ENCODE measurements around the gene NFATC3.
A peak's percentile ranks its signal among the peaks of the same experiment; 100 is the strongest.

Gene NFATC3

DNA sequence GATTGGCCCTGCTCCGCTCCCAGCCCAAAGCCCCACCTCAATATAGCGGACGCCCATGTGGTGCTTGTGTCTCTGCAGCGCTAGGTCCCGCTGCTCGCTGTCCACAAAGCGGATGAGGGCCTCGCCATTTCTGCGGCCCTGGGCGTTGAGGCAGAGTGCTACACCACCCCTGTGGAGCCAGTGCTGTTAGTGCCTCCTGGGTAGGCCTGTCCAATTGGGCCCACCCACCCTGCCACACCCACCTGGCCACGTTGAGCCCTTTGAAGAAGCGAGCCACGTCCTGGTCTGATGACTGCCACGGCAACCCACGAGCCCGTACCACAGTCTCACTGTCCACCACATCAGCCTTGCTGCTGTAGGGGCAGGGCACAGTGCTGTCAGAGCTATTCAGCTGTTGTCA, 147.2 kb downstream of the NFATC3 start:
- no peak for DNase-seq (ENCODE audit: low spot score)

DNA sequence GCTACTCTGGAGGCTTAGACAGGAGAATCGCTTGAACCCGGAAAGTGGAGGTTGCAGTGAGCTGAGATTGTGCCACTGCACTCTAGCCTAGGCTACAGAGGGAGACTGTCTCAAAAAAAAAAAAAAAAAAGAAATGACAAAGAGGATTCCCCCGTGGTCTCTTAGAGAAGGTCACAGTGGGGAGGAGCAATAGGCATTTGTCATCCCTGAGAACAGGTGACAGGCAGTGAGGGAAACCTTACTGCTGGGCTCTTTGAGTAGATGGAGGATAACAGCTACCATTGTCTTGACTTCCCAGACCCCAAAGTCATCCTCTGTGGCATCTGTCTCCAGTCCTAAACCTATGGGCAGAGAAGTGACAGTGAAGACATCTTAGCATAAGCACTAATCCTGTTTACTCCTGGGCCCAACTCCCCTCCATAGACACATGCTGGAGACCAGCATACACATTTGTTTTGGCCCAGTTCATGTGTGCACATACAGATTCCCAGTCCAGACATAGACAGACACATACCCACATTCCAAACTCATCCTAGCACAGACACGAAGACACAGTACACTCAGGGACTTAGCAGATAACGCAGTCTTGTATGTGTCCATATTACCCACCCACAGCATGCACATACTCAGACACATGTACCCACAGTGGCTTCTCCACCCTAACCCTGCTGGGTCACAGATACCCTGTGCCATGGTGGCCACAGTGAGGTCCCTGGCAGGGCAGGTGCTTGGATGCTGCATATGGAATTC, 148.1 kb downstream of the NFATC3 start:
- DNase-seq (ENCODE audit: low spot score) = no peak

DNA sequence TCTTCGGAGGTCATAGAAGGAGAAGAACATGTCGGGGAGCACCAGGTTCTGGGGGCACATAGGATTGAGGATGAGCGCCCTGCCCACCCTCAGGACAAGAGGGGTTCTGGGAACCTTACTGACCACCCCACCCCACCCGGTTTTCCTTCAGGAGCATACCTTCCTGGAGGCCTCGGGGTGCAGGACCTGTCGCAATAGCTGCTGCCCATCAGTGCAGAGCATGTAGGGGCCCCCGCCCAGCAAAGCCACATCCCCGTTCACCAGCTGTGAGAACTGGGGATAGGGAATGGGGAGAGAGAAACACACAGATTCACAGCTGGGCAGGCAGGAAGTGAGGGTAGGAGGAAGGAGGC, 148.6 kb downstream of the NFATC3 start:
- DNase-seq (ENCODE audit: low spot score) = no peak

DNA sequence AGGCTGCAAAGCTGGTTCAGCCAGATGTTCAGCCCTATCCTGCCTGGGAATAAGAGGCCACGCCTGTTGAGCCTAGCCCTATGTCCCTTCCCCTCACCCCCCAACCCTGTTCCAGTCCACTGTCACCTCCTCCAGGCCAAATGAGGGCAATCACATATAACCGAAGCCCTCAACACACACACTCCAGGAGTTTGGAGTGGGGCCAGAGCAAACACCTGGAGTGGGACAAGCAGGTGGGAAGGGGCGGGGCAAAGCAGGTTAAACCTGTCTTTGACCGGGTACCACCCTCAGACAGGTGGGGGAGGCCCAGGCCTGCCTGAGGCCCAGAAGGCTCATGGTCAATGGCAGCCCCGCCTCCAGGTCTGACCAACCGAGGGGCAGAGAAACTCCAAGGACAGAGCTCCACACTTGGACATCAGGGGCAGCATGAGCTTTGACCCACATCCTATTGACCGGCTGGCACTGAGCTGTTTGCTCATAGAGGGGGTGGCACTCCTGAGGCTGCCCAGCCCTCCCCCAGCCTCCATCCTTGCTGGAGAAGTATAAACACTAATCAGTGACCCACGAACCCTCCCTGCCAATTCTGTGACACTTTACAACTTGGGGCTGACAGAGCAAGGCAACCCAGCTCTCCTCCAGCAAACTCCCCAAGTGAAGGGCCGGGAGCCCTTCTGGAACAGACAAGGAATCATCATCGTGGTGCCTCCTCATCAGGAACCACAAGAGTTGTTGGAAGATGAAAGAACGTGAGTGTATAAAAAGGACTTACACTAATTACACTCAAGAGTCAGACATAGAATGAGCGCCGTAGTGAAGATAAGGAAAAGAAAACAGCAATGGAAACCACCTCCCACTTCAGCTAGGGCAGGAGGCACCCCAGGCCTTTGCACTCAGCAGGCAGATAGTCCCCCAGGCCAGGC, 149.3 kb downstream of the NFATC3 start:
- DNase-seq (ENCODE audit: low spot score) = no peak

DNA sequence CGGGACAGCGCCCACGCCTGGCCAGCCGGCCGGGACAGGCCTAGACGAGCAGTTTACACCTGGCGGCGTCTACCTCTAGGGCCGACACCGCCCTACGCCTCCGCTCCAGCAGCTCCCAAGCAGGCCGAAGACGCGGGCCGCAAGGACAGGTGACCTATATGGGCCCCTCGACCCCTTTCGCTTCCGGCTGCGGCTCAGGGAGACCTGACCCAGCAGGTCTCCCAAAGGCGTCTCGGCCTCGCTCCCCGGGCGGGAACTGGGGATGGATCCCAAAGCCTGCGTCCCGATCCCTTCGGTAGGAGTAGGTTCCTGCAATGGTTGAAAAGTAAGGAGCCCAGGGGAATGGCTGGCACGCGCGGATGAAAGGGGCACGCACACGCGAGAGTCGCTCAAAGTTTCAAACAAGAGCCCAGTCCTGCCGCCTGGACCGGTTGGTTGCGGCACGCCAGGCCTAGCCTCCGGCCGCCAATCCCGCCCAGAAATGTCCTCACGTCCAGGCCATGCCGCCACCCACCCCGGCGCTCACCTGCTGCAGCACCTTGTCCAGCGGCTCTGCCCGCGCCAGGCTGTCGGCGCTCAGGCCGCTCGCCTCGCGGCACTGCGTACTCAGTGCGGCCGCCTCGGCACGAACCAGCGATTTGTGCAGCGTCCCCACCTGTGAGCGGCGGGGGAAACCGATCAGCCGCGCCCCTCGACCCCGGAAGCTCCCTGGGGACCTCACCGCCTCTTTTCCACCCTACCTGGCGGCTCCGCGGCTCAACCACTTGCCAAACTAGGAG, 150.1 kb downstream of the NFATC3 start:
- DNase-seq (ENCODE audit: low spot score) = peak; percentile 70

DNA sequence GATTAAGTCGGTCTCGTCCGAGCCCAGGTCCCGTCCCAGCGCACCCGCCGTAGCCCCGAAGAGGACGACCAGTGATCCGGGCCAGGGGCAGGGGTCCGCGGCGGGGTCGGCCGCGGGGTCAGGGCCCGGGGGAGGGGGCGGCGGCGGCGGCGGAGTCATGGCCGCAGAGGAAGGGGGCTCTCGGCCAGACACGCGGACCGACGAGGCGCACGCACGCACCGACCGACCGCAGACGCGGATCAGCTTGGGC, 150.6 kb downstream of the NFATC3 start, which contains the start of gene ESRP2:
Gene ESRP2, minus strand, starts transcription at position 241 of the 250 bp plus-strand sequence. Its CDS starts 82 bp downstream, at position 159.
- peak; percentile 71 for DNase-seq (ENCODE audit: low spot score)

DNA sequence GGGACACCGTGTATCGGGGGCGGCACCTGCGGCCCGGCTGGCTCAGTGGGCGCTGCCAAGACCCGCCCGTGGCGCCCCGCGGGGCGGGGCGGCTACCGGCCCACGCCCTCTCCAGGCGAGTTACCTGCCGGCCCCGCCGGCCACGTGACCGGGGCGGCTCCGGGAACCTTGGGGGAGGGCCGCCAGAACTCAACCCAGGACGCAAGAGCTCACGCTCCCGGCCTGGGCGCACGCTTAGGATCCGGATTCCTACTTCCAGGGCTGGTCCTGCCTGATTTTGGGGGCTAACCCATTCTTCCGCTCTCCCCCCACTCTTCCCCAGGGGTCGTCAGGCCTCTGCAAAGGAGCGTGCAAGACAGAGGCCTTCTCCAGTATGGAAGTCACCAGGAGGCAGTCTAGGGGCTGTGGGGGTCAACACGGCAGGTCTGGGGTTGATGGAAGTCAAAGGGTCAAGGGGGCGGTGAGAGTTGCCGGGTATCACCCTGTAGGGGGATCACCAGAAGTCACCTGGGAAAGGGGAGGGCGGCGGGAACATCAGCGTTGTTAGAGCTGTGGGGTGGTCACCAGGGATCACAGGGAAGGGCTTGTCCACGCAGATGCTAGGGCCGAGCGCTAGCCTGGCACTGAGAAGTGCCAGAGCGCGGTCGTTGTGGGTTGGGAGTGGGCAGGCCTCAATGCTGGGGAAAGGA, 151.1 kb downstream of the NFATC3 start:
- DNase-seq (ENCODE audit: low spot score) = no peak

DNA sequence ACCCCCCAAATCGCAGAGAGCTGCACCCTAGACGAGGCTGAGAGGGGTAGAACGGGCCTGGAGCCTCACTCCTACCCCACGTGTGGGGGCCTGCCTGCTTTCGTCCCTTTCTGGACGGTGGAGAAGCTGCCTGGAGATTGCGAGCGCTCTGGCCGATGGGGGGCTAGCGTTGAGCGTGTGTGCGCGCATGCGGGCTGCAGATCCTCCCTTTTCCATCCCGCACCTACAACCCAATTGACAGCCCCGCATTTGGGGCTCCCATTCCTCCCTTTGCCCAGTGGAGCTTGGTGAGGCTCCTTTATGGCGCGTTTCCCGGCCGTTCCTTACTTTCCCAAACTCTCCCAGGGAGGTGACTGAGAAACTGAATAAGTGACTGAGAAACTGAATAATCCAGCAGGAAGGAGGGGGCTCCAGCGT, 151.7 kb downstream of the NFATC3 start:
- no peak for DNase-seq (ENCODE audit: low spot score)

DNA sequence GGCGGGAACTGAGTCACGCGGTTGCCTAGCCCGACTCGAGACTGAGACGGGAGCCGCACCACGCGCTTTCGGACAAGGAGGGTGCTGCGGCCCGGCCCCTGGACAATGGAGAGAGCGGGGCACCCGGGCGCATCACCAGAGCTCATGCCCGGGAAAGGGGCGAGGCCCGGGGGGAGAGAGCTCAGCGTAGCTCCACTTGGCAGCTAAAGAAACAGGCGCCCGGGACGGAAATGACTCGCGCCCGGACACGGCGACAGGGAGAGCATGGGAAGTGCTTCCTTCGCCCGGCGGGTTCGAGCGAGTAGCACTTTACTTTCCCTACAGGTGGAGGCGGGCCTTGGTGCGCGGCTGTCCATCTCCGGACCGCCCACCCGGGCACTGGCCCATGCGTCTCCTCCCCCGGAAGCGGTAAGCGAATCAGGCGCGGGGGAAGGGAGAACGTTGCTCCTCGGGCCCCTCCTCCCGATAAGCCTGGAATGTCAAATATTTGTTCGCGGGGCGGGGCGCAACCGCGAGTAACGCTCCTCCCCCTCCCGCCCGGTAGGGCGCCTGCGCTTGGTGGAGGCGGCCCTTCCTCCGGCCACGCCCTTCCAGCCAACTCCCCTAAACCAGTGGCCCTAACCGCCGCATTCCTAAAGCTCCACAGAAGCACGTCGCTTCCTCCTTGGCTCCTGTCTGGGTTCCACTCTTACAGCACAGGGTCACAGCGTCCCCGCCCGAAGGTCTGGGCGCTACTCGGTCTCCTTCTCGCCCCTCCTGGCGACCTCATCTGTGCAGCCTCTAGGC, 152.3 kb downstream of the NFATC3 start:
- DNase-seq (ENCODE audit: low spot score) = peak; percentile 98

DNA sequence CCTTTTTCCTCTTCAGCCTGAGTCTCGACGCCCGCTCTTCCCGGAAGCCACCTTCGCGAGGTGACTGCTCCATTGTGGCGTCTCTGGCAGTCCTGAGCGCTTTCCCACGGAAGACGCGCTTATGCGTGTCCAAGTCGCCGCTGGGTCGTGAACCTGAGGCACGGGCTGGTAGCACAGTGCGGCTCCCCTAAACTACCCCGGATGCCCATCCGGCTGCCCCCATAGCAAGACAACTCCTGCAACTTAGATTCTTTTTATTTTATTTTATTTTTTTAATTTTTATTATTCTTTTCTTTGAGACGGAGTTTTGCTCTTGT, 152.8 kb downstream of the NFATC3 start:
- no peak for DNase-seq (ENCODE audit: low spot score)

DNA sequence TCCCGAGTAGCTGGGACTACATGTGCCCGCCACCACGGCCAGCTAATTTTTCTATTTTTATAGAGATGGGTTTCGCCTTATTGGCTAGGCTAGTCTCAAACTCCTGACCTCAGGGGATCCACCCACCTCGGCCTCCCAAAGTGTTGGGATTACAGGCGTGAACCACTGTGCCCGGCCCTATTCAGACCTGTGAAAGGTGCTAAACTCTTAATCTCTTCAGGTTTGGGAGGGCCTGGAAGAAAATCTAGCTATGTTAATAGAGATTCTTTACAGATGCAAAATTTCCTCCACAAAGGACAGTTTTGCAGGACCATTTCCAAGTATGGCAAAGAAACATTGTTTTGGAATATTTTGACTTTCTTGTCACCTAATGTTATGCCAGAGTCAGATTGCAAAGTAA, 156.9 kb downstream of the NFATC3 start:
- DNase-seq (ENCODE audit: low spot score) = no peak

DNA sequence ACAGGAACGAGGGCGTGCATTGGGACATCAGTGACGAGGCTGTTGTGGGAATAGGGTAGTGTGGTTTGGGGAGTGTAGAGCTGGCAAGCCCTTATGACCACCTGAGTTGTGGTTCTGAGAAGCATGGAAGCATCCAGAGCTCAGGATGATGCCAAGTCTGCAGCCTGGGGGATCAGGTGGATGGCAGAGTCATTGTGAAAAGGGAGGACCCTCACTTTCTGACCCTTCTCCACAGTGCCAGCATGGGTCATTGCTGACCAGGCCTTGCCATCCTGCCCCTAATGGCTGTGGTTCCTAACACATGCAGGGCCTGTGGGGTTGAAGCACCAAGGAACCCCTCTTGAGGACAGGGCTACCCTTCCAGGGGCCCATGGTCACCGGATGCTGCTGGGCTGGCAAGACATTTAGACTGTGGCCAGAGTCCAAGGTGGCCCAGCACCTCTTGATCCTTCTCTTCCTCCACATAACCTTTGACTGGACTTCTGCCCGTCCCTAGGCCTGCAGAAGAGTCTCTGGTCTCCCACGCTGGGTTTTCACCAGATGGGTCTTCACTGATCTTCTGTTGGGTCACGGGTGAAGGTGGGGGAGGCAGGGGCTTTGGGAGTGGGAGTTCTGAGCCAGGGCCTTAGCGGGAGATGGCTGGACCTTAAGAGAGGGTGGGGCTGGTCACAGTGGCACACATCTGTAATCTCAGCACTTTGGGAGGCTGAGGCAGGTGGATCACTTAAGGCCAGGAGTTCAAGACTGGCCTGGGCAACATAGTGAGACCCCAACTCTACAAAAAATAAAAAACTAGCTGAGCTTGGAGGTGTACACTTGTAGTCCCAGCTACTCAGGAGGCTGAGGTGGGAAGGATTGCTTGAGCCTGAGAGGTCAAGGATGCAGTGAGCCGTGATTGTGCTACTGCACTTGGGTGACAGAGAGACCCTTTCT, 158.0 kb downstream of the NFATC3 start:
- no peak for DNase-seq (ENCODE audit: low spot score)

DNA sequence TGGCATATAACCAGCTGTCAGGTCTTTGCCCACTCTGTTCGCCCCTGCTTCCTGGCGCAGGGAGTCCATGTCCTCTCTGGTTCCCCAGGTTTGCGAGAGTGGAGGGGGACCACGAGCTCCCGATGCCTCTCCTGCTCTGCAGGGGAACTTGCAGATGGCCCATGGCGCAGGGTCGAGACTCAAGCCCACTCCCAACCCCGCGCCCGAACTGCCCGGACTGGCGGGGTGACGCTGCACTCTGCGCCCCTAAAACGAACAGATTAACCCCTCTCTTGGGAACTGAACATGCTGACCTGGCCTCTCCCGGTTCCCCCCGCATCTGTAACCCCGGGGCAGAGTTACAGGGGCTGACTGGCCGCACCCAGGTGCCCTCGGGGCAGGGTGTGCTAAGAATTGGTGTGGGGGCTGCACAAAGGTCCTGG, 159.3 kb downstream of the NFATC3 start:
- DNase-seq (ENCODE audit: low spot score) = no peak

DNA sequence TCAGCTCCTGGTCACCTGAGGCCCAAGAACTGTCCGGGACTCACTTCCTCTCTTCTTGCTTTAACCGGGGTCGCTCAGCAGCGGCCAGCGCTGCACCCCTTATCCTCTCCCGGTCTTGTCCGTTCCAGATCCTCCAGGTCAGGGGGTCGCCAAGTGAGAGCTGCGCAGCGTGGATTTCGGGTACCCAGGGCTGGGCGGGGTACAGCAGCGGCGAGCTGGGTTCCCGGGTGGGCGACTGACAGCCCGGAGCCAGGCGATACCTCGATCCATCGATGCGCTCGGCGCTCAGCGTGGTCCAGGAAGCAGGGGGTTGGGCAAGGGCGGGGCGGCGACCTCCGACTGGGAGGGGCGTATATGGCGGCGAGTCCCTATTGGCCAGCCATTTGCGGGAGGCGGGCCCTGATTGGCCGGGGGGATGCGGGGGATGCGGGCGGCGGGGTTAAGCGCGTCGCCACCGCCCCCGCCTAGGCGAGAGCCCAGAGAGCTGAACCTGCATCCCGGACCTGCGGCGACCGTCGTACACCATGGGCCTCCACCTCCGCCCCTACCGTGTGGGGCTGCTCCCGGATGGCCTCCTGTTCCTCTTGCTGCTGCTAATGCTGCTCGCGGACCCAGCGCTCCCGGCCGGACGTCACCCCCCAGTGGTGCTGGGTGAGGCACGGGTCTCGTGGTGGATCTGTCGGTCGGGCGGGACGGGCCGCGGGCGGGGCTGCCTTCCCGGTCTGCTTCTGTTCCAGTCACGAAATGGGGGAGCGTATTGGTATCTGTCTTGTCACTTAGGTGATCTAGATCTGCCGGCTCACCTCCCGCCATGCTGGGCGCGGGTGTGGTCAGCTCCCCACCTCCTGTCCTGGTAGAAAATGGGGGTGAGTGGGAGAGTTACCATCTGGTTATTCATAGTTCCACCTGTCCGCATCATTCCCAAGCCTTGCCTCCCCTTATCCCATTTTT, 160.0 kb downstream of the NFATC3 start, which contains the start of gene PLA2G15:
Gene PLA2G15, plus strand, starts transcription at position 471 of the 951 bp plus-strand sequence. Its CDS starts 54 bp downstream, at position 525.
- peak; percentile 98 for DNase-seq (ENCODE audit: low spot score)

DNA sequence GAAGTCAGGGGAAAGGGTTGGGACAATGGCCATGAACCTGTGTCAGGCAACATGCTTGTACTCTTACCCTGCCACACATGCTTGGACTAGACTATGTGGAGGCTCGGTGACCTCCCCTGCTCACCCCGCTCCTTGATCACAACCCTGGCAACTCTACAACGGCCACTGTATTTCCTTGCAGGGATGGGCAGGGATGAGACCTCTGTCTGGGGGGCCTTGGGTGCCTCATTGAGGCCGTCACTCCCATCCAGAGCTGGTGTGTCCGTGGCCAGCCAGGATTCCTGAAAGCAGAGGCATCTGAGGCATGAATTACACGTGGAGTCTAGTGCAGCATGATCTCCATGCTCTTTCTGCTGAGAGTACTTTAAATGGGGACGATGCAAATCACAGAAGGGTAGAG, 161.0 kb downstream of the NFATC3 start:
- no peak for DNase-seq (ENCODE audit: low spot score)

DNA sequence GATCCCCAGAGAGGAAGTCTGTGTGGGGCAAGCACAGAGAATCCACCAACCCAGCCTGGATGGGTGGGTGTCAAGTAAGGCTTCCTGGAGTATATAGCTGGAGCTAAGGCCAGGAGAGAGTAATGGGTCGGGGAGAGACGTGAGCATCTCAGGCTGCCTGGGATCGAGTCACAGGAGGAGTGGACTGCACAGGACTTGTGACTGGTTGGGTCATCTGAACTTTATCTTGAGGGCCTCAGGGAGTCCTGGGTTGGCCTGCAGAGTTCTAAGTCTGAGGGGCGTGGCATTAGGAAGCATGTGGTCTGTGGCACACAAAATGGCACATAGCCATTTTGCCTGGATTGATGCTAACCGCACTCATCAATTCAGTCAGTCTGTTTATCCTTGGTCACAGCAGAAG, 161.5 kb downstream of the NFATC3 start:
- no peak for DNase-seq (ENCODE audit: low spot score)

DNA sequence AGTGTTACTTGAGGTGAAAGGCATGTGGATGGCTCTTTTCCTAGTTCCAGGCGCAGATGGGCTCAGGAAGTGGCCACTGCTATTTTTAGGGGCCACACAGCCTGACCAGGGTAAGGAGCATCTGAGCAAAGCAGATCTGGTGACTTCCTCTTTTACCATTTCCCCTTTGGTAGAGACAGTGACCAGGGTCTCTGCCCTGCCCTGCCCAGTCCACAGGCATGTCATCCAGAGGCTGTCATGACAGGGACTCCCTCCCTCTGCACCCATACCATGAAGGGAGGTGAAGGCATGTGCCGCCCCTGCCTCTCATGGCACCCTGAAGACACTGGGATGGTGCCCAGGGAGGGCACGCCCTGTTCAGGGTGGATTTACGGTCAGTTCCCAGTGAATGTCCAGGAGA, 162.2 kb downstream of the NFATC3 start:
- no peak for DNase-seq (ENCODE audit: low spot score)

DNA sequence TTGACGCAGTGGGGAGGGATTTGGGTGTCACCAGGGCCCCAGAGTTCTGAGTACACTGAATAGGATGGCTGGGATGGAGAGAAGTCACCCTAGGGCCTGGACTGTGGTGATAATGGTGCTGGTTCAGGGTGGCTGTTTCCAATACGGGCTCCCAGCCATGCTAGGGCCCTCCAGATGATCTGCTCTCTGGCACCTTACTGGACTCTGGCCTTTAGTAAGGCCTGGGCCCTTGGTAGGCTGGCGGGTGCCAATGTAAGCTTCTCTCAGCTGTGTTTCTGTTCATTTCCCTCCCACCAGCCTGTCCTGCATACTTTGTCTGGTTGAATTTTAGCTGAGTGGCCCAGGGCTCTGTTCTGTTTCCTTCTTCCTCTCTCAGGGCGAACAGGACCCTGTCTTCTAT, 162.8 kb downstream of the NFATC3 start:
- no peak for DNase-seq (ENCODE audit: low spot score)

DNA sequence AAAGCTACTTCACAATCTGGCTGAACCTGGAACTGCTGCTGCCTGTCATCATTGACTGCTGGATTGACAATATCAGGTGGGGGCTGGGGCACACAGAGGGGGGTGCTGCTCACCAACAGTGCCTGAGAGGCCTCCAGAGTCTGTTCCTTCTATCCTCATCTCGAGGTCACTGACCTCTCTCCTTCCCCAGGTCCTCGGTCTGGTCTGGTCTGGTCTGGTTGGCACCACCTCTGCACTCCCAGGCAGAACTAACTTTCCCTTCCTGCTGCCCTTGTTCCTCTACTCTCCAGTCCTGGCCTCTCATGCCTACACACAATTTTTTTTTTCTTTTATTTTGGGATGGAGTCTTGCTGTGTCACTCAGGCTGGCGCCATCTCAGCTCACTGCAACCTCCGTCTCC, 164.2 kb downstream of the NFATC3 start:
- DNase-seq (ENCODE audit: low spot score) = no peak
